Mesendoderm (in vitro differentiated cells): ENCODE data around the gene VPS37B.

Experiments
- DNase-seq: peaks from one replicate; pipeline ENCODE4 v3.0.0; 2013
- H2AK5ac ChIP-seq: 2 replicates; pipeline ENCODE4 v1.6.1; 2013; ENCODE audit warnings: low read length, inconsistent platforms
- H2BK120ac ChIP-seq: 2 replicates; pipeline ENCODE4 v1.6.1; 2013; ENCODE audit warnings: low read depth, mild to moderate bottlenecking, low read length, moderate library complexity, mixed read lengths
- H2BK15ac ChIP-seq: replicated peaks from 2 replicates; pipeline ENCODE4 v1.6.1; 2013; ENCODE audit warnings: low read depth, mild to moderate bottlenecking, moderate library complexity
- H2BK5ac ChIP-seq: 2 replicates; pipeline ENCODE4 v1.6.1; 2013; ENCODE audit warnings: low read length, inconsistent platforms
- H3K18ac ChIP-seq: 2 replicates; pipeline ENCODE4 v1.6.1; 2013; ENCODE audit warnings: mild to moderate bottlenecking, low read length, mixed read lengths
- H3K23ac ChIP-seq: one replicate; pipeline ENCODE4 v1.6.1; 2013; ENCODE audit warnings: low read length
- H3K27ac ChIP-seq: 2 replicates; pipeline ENCODE4 v1.5.1; 2013; ENCODE audit warnings: low read depth, mild to moderate bottlenecking, inconsistent platforms, low read length, moderate library complexity
- H3K27me3 ChIP-seq: 2 replicates; pipeline ENCODE4 v1.6.1; 2013; ENCODE audit warnings: low read length, control low read depth, mild to moderate bottlenecking, inconsistent platforms; ENCODE audit not compliant: insufficient read depth, poor library complexity
- H3K36me3 ChIP-seq: 2 replicates; pipeline ENCODE4 v1.6.1; 2013; ENCODE audit warnings: low read length, inconsistent platforms; ENCODE audit not compliant: control insufficient read depth, insufficient read depth
- H3K4ac ChIP-seq: one replicate; pipeline ENCODE4 v1.6.1; 2013; ENCODE audit warnings: low read depth, mild to moderate bottlenecking, low read length, moderate library complexity
- H3K4me1 ChIP-seq: 2 replicates; pipeline ENCODE4 v1.6.1; 2013; ENCODE audit warnings: low read depth, low read length, inconsistent platforms; ENCODE audit not compliant: control insufficient read depth
- H3K4me2 ChIP-seq: 2 replicates; pipeline ENCODE4 v1.6.1; 2013; ENCODE audit warnings: low read length
- H3K4me3 ChIP-seq: 2 replicates; pipeline ENCODE4 v1.5.1; 2013; ENCODE audit warnings: mild to moderate bottlenecking, low read length
- H3K56ac ChIP-seq: one replicate; pipeline ENCODE4 v1.6.1; 2013; ENCODE audit warnings: low read length
- H3K79me1 ChIP-seq: 2 replicates; pipeline ENCODE4 v1.6.1; 2013; ENCODE audit warnings: low read length, inconsistent platforms
- H3K79me2 ChIP-seq: 2 replicates; pipeline ENCODE4 v1.6.1; 2013; ENCODE audit warnings: mild to moderate bottlenecking, low read length; ENCODE audit not compliant: control insufficient read depth, insufficient read depth
- H3K9ac ChIP-seq: 2 replicates; pipeline ENCODE4 v1.6.1; 2013; ENCODE audit warnings: low read length, inconsistent platforms
- H4K5ac ChIP-seq: one replicate; pipeline ENCODE4 v1.6.1; 2013; ENCODE audit warnings: low read length
- H4K8ac ChIP-seq: one replicate; pipeline ENCODE4 v1.6.1; 2013; ENCODE audit warnings: low read depth, mild to moderate bottlenecking, control low read depth, low read length, moderate library complexity
- whole genome bisulfite sequencing: extraction: QIAGEN DNeasy Blood & Tissue Kit; methylation state at CpG from one replicate; pipeline ENCODE4 v1.1.7; 2013; ENCODE audit warnings: low lambda C conversion rate, missing lambda C conversion rate; ENCODE audit not compliant: insufficient coverage; ENCODE audit errors: extremely low coverage; 5-methylcytosine and 5-hydroxymethylcytosine counted together

The VPS37B gene

DNA sequence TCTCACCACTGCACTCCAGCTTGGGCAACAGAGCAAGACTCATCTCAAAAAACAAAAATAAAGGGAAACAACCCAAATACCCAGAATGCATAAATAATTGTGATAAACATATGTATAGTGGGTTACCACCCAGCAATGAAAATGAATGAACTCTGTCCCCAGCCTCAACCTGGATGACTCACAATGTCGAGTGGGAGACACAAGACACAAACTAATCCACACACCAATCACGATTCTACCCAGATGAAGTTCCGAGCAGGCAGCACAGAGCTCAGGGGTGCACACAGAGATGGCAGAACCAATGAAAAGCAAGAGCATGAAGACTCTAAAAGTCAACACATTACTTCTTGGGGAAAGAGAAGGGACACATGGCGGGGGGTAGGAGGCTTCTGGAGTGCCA lies 43.2 kb upstream of the VPS37B start:
- Histone ChIP-seq H2BK15ac (no peak overlapping the region), H4K5ac (no peak overlapping the region), H3K4me3 (no peak overlapping the region), H3K79me2 (no peaks in the 10 kb centered on the region), H3K27ac (no peak overlapping the region), H4K8ac (no peak overlapping the region), H3K23ac (no peak overlapping the region), H3K56ac (no peak overlapping the region), H3K36me3 (no peaks in the 10 kb centered on the region), H2BK120ac (no peak overlapping the region), H2AK5ac (no peak overlapping the region), H3K27me3 (no peaks in the 10 kb centered on the region), H3K79me1 (no peaks in the 10 kb centered on the region), H3K4ac (no peak overlapping the region), H3K4me1 (no peaks in the 10 kb centered on the region), H2BK5ac (no peak overlapping the region), H3K18ac (no peak overlapping the region), H3K4me2 (no peak overlapping the region), H3K9ac (no peak overlapping the region)
- DNase-seq, result no peak
- WGBS, result no CpG with 5 or more reads among the region's 4 CpGs

DNA sequence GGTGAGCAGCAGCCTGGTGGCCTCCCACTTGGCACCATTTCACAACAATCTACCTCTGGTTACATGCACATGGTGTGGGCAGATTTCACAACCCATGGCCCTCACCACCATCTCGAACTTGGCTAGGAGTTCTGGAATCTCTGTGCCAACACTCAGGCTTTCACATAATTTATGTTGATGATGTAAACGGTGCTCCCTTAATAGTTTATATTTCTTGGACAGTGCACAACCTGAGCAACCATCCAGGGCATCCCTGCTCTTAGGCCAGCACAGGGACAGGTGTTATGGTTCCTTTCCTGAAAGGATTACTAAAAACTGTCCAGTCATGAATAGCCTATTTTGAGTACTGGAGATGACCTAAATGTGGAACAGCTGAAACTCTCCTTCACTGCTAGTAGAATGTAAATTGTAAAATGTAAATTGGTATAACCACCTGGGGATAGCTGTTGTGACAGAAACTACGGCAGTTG lies 41.7 kb upstream of the VPS37B start:
- DNase-seq, result no peak
- no peak overlapping the region for H2BK15ac ChIP-seq
- no peak overlapping the region for H3K4me3 ChIP-seq
- no peak overlapping the region for H3K18ac ChIP-seq
- no peak overlapping the region for H2AK5ac ChIP-seq
- H2BK120ac ChIP-seq, result no peak overlapping the region
- H3K4me2 ChIP-seq, result no peak overlapping the region
- H3K9ac ChIP-seq, result no peak overlapping the region
- no peak overlapping the region for H4K5ac ChIP-seq
- H3K4me1 ChIP-seq, result no peaks in the 10 kb centered on the region
- no peak overlapping the region for H3K23ac ChIP-seq
- no peaks in the 10 kb centered on the region for H3K27me3 ChIP-seq
- H3K36me3 ChIP-seq, result no peaks in the 10 kb centered on the region
- WGBS, result no CpG with 5 or more reads among the region's 3 CpGs
- H3K4ac ChIP-seq, result no peak overlapping the region
- H3K27ac ChIP-seq, result no peak overlapping the region
- no peak overlapping the region for H3K56ac ChIP-seq
- H2BK5ac ChIP-seq, result no peak overlapping the region
- H4K8ac ChIP-seq, result no peak overlapping the region
- H3K79me1 ChIP-seq, result no peaks in the 10 kb centered on the region
- H3K79me2 ChIP-seq, result no peaks in the 10 kb centered on the region

DNA sequence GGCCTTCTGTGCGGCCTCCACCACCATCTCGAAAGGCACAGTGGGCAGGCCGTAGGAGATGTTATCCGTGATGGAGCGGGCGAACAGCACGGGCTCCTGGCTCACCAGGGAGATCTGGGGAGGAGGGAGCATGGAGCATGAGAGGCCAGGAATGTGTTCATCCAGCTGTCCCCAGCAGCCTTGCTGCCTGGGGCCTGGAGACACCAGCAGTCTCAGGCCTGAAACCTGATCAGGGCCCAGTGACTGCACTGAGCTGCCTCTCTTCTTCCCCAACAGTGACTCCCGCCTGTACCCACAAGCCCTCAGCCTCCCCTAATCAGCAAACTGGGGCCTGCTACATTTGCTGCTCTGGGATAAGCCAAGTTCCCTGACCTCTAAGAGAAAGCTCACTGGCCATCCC lies 39.4 kb upstream of the VPS37B start:
- H3K23ac ChIP-seq, result no peak overlapping the region
- no peak overlapping the region for H2BK15ac ChIP-seq
- no peaks in the 10 kb centered on the region for H3K79me1 ChIP-seq
- H3K4ac ChIP-seq, result no peak overlapping the region
- no peak for DNase-seq
- no peak overlapping the region for H2BK5ac ChIP-seq
- no peak overlapping the region for H3K4me3 ChIP-seq
- no CpG with 5 or more reads among the region's 8 CpGs for WGBS
- no peak overlapping the region for H3K27ac ChIP-seq
- H4K5ac ChIP-seq, result no peak overlapping the region
- H4K8ac ChIP-seq, result no peak overlapping the region
- H3K9ac ChIP-seq, result no peak overlapping the region
- no peak overlapping the region for H3K56ac ChIP-seq
- no peaks in the 10 kb centered on the region for H3K27me3 ChIP-seq
- H3K18ac ChIP-seq, result no peak overlapping the region
- no peaks in the 10 kb centered on the region for H3K36me3 ChIP-seq
- H2BK120ac ChIP-seq, result no peak overlapping the region
- no peaks in the 10 kb centered on the region for H3K4me1 ChIP-seq
- H2AK5ac ChIP-seq, result no peak overlapping the region
- H3K4me2 ChIP-seq, result no peak overlapping the region
- no peaks in the 10 kb centered on the region for H3K79me2 ChIP-seq

DNA sequence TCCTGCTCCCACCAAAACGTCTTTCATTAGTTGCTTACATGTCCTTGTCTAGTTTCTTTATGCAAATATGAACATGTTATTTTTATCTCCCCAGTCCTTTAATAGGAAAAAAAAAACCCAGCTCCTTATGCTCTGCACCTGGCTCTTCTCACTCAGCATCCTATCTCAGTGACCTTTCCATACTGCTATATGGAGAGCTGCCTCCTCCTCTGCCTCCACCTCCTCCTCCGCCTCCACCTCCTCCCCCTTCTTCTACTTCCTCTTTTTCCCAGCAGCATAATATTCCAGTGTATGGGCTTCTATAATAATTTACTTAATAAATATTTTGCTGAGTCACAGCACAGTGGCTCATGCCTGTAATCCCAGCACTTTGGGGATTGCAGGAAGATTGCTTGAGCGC lies 38.8 kb upstream of the VPS37B start:
- Histone ChIP-seq H3K79me1 (no peaks in the 10 kb centered on the region), H3K36me3 (no peaks in the 10 kb centered on the region), H3K4me1 (no peaks in the 10 kb centered on the region), H4K5ac (no peak overlapping the region), H2BK5ac (no peak overlapping the region), H3K4ac (no peak overlapping the region), H3K79me2 (no peaks in the 10 kb centered on the region), H2BK120ac (no peak overlapping the region), H3K23ac (no peak overlapping the region), H3K9ac (no peak overlapping the region), H3K27me3 (no peaks in the 10 kb centered on the region), H3K4me3 (no peak overlapping the region), H3K27ac (no peak overlapping the region), H3K56ac (no peak overlapping the region), H4K8ac (no peak overlapping the region), H2AK5ac (no peak overlapping the region), H3K4me2 (no peak overlapping the region), H2BK15ac (no peak overlapping the region), H3K18ac (no peak overlapping the region)
- WGBS, result no CpG with 5 or more reads among the region's 3 CpGs
- no peak for DNase-seq

DNA sequence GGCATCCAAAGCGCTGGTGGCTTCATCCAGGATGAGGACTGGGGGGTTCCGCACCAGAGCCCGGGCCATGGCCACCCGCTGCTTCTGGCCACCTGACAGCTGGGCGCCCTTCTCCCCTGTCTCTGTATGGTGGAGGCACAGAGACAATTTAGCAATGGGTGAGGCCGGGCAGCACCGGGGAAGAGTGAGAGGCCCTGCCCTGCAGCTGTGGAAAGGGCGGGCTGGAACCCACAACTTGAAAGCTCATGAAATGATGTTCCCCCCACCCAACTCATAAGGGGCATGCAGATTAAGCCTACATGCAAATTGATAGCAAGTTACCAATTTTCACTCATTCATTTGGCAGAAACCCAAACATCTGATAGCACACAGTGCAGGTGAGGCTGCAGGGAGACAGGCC lies 36.3 kb upstream of the VPS37B start:
- Histone ChIP-seq H3K4me2 (no peak overlapping the region), H2AK5ac (no peak overlapping the region), H3K27me3 (no peaks in the 10 kb centered on the region), H4K5ac (no peak overlapping the region), H3K18ac (no peak overlapping the region), H2BK15ac (no peak overlapping the region), H4K8ac (no peak overlapping the region), H3K4me1 (no peaks in the 10 kb centered on the region), H3K23ac (no peak overlapping the region), H3K4ac (no peak overlapping the region), H3K36me3 (no peaks in the 10 kb centered on the region), H2BK5ac (no peak overlapping the region), H3K79me2 (no peaks in the 10 kb centered on the region), H3K4me3 (no peak overlapping the region), H2BK120ac (no peak overlapping the region), H3K9ac (no peak overlapping the region), H3K56ac (no peak overlapping the region), H3K27ac (no peak overlapping the region), H3K79me1 (no peaks in the 10 kb centered on the region)
- DNase-seq, result no peak
- no CpG with 5 or more reads among the region's 8 CpGs for WGBS

DNA sequence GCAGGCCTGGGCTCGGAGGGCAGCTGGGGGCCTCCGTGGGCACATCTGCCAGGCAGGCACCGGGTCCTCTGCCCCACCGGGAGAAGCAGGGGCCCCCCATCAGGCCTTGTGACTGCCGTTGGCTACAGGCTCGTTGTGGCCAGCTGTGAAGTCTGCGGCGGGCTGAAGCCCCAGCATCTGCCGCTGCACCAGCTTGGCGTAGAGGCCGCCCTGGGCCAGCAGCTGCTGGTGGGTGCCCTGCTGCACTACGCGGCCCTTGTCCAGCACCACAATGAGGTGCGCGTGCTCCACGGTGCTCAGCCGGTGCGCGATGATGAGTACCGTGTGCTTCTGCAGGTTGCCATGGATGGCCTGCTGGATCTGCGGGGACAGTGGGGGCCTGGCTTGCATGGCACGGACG lies 33.9 kb upstream of the VPS37B start:
- no CpG with 5 or more reads among the region's 23 CpGs for WGBS
- DNase-seq, result no peak
- no peak overlapping the region for H4K5ac ChIP-seq

More for the DNA sequence above, 33.9 kb upstream of the VPS37B start:
- Histone ChIP-seq H3K4me1 (no peaks in the 10 kb centered on the region), H3K56ac (no peak overlapping the region), H3K27ac (no peak overlapping the region), H2BK5ac (no peak overlapping the region), H3K9ac (no peak overlapping the region), H3K79me1 (no peaks in the 10 kb centered on the region), H3K18ac (no peak overlapping the region), H3K4ac (no peak overlapping the region), H4K8ac (no peak overlapping the region), H2AK5ac (no peak overlapping the region), H2BK120ac (no peak overlapping the region), H3K27me3 (no peaks in the 10 kb centered on the region), H2BK15ac (no peak overlapping the region), H3K4me3 (no peak overlapping the region), H3K79me2 (no peaks in the 10 kb centered on the region), H3K4me2 (no peak overlapping the region), H3K36me3 (no peaks in the 10 kb centered on the region), H3K23ac (no peak overlapping the region)
